Left lung (tissue), 10 donors: ENCODE data around the gene TNIK. TPM values are rescaled to one million over a fixed set of nuclear protein-coding genes. Genes with fewer than 3 reads are reported as not detected.
A peak's percentile ranks its signal among the peaks of the same experiment; 100 is the strongest.

Experiments
- ATAC-seq: fragments of 200-7000 bp; cut with Tn5 transposase; one replicate; pipeline ENCODE4 v1.9.1; 2020; ENCODE audit warnings: moderate library complexity
- DNase-seq, 4 donors: peaks; one replicate each; pipeline ENCODE4 v3.0.0-alpha.2; 2013 to 2020
- H3K27ac ChIP-seq, 2 donors: fragments of 200-600 bp; sonication (generic) in 1 of 2; one replicate each; pipeline versions ENCODE4 v1.5.0 to v1.8.0; 2020 to 2021
- H3K27me3 ChIP-seq, 2 donors: fragments of 200-600 bp; sonication (generic) in 1 of 2; one replicate each; pipeline versions ENCODE4 v1.5.0 to v1.8.0; 2020 to 2021
- H3K36me3 ChIP-seq, 2 donors: fragments of 200-600 bp; sonication (generic) in 1 of 2; one replicate each; pipeline versions ENCODE4 v1.5.0 to v1.8.0; 2020 to 2021
- H3K4me1 ChIP-seq, 2 donors: fragments of 200-600 bp; one replicate each; pipeline ENCODE4 v1.8.0; 2021
- H3K4me3 ChIP-seq, 2 donors: fragments of 200-600 bp; sonication (generic) in 1 of 2; one replicate each; pipeline versions ENCODE4 v1.5.0 to v1.8.0; 2020 to 2021; ENCODE audit warnings: mild to moderate bottlenecking in 1 of 2
- H3K9me3 ChIP-seq, 2 donors: fragments of 200-600 bp; sonication (generic) in 1 of 2; one replicate each; pipeline versions ENCODE4 v1.5.0 to v1.8.0; 2020 to 2021
- intact Hi-C, 2 donors: fragments of 100-400 bp; cut with DNase I; formaldehyde crosslinking; loops; one replicate each; pipeline versions ENCODE4 v1.11.2 to v1.14.2; 2022
- polyA plus RNA-seq, 6 donors: library from polyadenylated mRNA; unstranded; fragments of 120-200 nt; gene quantifications; one replicate each; pipeline ENCODE4 v1.2.1, GENCODE V29; 2013; ENCODE audit not compliant: insufficient read length in 6 of 6
- total RNA-seq, 2 donors: library from RNA; stranded (reverse); fragmentation: NEBNext Ultra II Directional; extraction: Animal tissue kit (Norgen Biotek cat#: 25700); gene quantifications; one replicate each; pipeline ENCODE4 v1.2.1, GENCODE V29; 2021
- TF ChIP-seq, protein P1 (sequence below), 2 donors: fragments of 200-600 bp; sonication (generic) in 1 of 2; IDR thresholded peaks; one replicate each; pipeline versions ENCODE4 v1.5.0 to v1.8.0; 2021; ENCODE audit warnings: antibody characterized with exemption in 2 of 2
- donor health status: DM: no; HTN: yes; CAD: no.
- donor health status: DM: no; HTN: no; CAD: no.

Gene TNIK
- total and polyA plus RNA-seq, 8 donors: 14.8 to 42.0 (median 17.4) TPM

DNA sequence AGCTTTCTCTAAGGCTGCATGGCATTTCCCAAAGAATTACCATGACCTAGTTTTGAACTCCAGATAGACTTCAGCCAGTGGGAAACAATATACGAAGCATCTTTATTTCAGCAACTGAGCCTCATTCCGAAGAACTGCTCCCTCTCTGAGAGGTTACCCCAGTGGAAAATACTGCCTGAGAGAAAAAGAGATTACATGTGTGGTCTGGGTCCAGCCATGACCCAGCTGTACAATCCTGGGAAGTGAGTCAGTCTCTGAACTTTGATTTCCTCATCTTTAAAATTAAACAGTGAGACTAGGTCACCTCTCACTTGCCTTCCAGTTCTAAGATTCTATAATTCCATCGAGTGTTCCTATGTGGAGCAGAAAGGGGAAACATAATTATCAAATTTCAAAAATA lies 42.4 kb downstream of the TNIK start:
- ATAC-seq: peak; percentile 48
- TF ChIP-seq, protein P1, sequence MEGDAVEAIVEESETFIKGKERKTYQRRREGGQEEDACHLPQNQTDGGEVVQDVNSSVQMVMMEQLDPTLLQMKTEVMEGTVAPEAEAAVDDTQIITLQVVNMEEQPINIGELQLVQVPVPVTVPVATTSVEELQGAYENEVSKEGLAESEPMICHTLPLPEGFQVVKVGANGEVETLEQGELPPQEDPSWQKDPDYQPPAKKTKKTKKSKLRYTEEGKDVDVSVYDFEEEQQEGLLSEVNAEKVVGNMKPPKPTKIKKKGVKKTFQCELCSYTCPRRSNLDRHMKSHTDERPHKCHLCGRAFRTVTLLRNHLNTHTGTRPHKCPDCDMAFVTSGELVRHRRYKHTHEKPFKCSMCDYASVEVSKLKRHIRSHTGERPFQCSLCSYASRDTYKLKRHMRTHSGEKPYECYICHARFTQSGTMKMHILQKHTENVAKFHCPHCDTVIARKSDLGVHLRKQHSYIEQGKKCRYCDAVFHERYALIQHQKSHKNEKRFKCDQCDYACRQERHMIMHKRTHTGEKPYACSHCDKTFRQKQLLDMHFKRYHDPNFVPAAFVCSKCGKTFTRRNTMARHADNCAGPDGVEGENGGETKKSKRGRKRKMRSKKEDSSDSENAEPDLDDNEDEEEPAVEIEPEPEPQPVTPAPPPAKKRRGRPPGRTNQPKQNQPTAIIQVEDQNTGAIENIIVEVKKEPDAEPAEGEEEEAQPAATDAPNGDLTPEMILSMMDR (IDR thresholded peaks at IDR 0.05): no peak
- Histone ChIP-seq H3K36me3 (no peaks in the 10 kb centered on the region), H3K27me3 (no peaks in the 10 kb centered on the region), H3K9me3 (no peaks in the 10 kb centered on the region), H3K4me1 (peaks cover 0 to 8% of the 10 kb centered on the region in 2 donors), H3K27ac (peak overlapping the region in 1 of 2 donors; percentile 15), H3K4me3 (no peak overlapping the region)
- DNase-seq: no peak
- intact Hi-C loops: no loop called here

DNA sequence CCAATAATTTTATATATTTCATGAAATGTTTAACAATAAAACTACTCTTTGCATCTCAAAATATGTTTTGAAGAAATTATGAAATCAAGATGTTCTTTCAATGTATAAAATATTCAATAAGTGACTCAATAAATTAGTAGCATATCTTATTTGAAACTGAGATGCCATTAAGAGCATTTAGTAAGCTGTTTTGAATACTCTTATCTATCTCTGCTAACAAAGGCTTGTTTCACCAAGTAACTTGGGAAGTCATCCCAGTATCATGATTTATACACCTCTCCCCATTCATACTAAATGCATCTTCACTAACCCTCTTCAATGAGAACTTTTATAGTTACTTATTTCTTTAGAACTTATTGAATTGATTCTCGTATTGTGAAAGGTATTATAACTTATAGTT lies 43.1 kb downstream of the TNIK start:
- no peak for DNase-seq
- no peaks in the 10 kb centered on the region for H3K27me3 ChIP-seq
- no peak overlapping the region for H3K4me3 ChIP-seq
- intact Hi-C loops: no loop called here
- H3K36me3 ChIP-seq: no peaks in the 10 kb centered on the region
- H3K9me3 ChIP-seq: no peaks in the 10 kb centered on the region
- H3K27ac ChIP-seq: peak overlapping the region in 1 of 2 donors; percentile 15
- TF ChIP-seq, protein P1 (IDR thresholded peaks at IDR 0.05): no peak
- no peak for ATAC-seq
- peaks cover 0 to 8% of the 10 kb centered on the region in 2 donors for H3K4me1 ChIP-seq

DNA sequence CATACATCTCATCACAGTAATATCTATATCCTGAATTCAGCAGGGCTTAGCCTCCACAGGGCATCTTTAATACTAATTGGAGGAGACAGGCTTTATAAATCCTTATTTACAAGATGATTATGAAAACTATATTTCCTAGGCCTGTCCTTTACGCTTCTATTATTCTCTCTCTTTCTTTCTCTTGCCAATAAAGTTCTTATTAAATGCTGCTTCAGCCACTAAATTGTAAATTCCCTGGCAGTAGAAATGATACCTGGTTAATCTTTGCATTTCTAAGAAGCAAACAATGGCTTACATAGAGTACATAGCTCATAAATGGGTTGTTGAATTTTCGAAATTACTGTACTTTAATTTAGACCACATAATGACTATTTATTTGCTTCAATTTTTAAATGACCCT lies 43.5 kb downstream of the TNIK start:
- ATAC-seq: no peak
- TF ChIP-seq, protein P1 (IDR thresholded peaks at IDR 0.05): no peak
- Histone ChIP-seq H3K4me3 (no peak overlapping the region), H3K27ac (peak overlapping the region in 1 of 2 donors; percentile 15), H3K4me1 (peaks cover 0 to 8% of the 10 kb centered on the region in 2 donors), H3K27me3 (no peaks in the 10 kb centered on the region), H3K9me3 (no peaks in the 10 kb centered on the region), H3K36me3 (no peaks in the 10 kb centered on the region)
- no peak for DNase-seq
- intact Hi-C loops: no loop called here

DNA sequence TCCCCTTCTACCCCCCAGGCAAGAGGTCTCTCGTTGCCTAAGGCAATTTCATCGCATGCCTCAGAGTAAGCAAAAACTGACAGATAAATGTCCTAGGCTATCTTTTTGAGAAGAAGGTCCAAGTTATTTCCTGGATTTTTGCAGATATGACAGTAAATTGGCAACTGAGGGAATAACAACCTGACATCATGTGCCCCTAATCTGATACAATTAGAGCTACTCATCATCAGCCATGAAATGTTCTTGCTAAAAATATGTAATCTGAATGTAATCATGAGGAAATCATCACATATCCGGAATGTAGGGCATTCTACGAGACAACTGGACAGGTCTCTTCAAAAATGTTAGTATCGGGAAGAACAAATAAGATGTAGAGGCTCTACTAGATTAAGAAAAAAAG lies 44.1 kb downstream of the TNIK start:
- H3K27ac ChIP-seq: no peak overlapping the region
- TF ChIP-seq, protein P1 (IDR thresholded peaks at IDR 0.05): no peak

DNA sequence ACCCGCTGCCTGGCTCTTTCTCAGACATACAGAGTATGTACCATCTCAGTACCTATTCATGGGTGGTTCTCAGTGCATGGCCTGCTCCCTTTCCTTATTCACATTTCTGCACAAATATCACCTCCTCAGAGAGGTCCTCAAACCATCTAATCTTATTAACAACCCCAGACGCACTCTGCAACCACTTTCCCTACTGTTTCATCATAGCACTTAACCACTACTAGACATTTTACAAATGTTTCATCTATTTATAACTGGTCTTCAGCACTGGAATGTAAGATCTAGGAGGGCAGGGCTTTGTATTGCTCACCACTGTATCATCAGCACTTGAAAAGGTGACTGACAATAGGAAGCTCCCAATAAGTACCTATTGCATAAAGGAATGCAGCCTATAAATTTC lies 45.1 kb downstream of the TNIK start:
- TF ChIP-seq, protein P1 (IDR thresholded peaks at IDR 0.05): no peak
- ATAC-seq (peak; percentile 84), DNase-seq (no peak)

More for the DNA sequence above, 44.1 kb downstream of the TNIK start:
- Histone ChIP-seq H3K4me1 (peaks cover 0 to 6% of the 10 kb centered on the region in 2 donors), H3K27me3 (no peaks in the 10 kb centered on the region), H3K4me3 (no peak overlapping the region), H3K9me3 (no peaks in the 10 kb centered on the region), H3K36me3 (no peaks in the 10 kb centered on the region)
- intact Hi-C loops: no loop called here
- DNase-seq (no peak), ATAC-seq (no peak)

More for the DNA sequence above, 45.1 kb downstream of the TNIK start:
- H3K36me3 ChIP-seq: no peaks in the 10 kb centered on the region
- intact Hi-C loops: no loop called here
- H3K27me3 ChIP-seq: no peaks in the 10 kb centered on the region
- H3K27ac ChIP-seq: no peak overlapping the region
- H3K9me3 ChIP-seq: no peaks in the 10 kb centered on the region
- H3K4me1 ChIP-seq: peaks cover 0 to 4% of the 10 kb centered on the region in 2 donors
- no peak overlapping the region for H3K4me3 ChIP-seq
